Muscle layer of colon (tissue), 2 donors: ENCODE results near the gene NEAT1.

ENCODE experiments used
- H3K27ac ChIP-seq: one replicate; pipeline ENCODE4 v1.7.0; 2013; ENCODE audit warnings: low read depth, mild to moderate bottlenecking, low read length, moderate library complexity
- H3K27me3 ChIP-seq, 2 donors: one replicate each; pipeline ENCODE4 v1.7.0; 2013; ENCODE audit warnings: low read length in 2 of 2, mild to moderate bottlenecking in 2 of 2; ENCODE audit not compliant: insufficient read depth in 2 of 2, control insufficient read depth in 1 of 2
- H3K36me3 ChIP-seq: one replicate; pipeline ENCODE4 v1.7.0; 2013; ENCODE audit warnings: mild to moderate bottlenecking, low read length; ENCODE audit not compliant: insufficient read depth
- H3K4me1 ChIP-seq: one replicate; pipeline ENCODE4 v1.7.0; 2013; ENCODE audit warnings: mild to moderate bottlenecking, low read length; ENCODE audit not compliant: insufficient read depth
- H3K4me3 ChIP-seq, 2 donors: one replicate each; pipeline ENCODE4 v1.7.0; 2013; ENCODE audit warnings: low read length in 2 of 2, low read depth in 1 of 2, mild to moderate bottlenecking in 1 of 2, moderate library complexity in 1 of 2
- H3K9ac ChIP-seq: one replicate; pipeline ENCODE4 v1.7.0; 2013; ENCODE audit warnings: low read length
- H3K9me3 ChIP-seq: one replicate; pipeline ENCODE4 v1.7.0; 2013; ENCODE audit warnings: mild to moderate bottlenecking, low read length
- donor health status: abdominal sarcoma.
- donor health status: Adenocarcinoma of cecum.

The NEAT1 gene

GRCh38 chr11:65422633-65423515 lies at the start of gene NEAT1:
NEAT1 (plus strand) TSS chr11:65422798.
- H3K4me1 ChIP-seq = peaks cover 45% of the 10 kb centered on the region

DNA sequence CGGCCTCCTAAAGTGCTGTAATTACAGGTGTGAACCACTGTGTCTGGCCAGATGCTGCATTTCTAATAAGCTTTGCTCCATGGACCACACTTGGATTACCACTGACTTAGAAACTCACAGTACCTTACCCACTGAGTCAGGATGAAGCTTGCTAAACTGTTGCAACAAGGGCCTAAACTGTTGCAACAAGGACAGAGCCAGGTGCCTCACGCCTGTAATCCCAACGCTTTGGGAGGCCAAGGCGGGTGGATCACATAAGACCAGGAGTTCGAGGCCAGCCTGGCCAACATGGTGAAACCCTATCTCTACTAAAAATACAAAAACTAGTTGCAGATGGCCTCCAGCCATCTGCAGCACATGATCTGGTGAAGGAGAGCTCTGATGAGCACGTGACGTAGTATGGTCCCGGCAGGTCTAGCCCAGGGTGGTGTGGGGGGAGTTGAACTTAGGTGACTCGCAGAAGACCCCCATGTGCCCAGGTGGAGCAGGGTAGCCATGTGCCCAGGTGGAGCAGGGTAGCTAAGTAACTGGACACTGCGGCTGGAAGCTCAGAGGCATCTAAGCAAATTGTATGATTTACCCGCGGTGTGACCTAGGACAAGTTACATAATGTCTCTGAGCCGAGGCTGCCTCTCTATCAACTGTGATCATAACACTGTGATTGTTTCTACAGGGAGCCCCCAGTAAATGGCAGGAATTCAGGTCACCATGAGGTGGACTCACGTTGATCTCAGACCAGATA lies 48.6 kb upstream of the NEAT1 start:
- Histone ChIP-seq H3K9me3 (no peaks in the 10 kb centered on the region), H3K27me3 (no peaks in the 10 kb centered on the region), H3K36me3 (no peaks in the 10 kb centered on the region), H3K9ac (no peak overlapping the region), H3K27ac (no peak overlapping the region), H3K4me1 (no peaks in the 10 kb centered on the region), H3K4me3 (no peak overlapping the region)

More at GRCh38 chr11:65422633-65423515, at the start of gene NEAT1:
- Histone ChIP-seq H3K9ac (peak within 1 kb of the TSS; percentile 100), H3K4me3 (peak within 1 kb of the TSS; percentile 58 to 95), H3K36me3 (peaks cover 33% of the 10 kb centered on the region), H3K27ac (peak within 1 kb of the TSS; percentile 100), H3K27me3 (no peaks in the 10 kb centered on the region), H3K9me3 (no peaks in the 10 kb centered on the region)

DNA sequence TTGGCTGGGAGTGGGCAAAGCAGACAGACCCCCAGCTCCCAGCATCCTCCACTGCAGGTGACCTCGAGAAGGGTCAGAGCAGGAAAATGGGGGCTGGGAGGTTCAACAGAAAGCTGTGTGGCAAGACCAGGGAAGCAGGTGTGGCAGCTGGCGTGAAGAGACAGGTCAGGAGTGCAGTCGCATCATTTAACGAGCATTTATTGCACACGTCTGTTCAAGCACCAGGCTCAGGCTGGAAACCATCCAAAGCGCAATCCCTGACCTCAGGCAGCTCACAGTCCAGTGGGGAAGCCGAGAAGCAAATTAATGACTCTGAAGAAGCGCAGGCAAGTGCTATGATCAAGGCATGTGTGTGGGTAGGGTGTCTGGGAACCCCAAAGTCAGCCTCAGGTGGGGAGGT lies 47.6 kb upstream of the NEAT1 start:
- H3K27ac ChIP-seq = no peak overlapping the region
- H3K4me1 ChIP-seq = no peaks in the 10 kb centered on the region

DNA sequence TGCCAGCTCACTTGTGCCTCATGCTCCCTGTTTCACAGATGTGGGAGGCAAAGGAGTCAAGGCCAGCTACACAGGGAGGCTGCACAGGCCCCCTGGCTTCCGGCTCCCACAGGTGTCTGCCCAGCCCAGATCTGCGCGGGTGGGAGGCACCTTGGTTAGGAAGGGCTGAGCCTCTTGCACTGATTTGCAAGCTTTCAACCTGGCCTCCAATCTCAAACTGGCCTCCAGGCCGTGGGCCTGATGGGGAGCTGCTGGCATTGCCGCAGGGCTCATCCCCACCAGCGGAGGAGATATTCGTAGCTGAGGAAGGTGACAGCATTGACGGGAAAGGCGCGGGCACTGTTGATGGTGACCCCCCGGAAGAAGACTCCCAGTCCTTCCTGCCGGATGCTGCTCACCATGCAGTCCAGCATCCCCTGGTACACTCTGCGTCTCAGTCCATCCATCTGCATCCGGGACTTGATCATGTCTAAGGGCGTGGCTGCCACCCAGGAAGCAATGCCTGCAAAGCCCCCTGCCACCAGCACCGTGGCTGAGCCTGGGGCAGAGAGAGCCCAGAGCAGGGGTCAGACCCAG lies 46.4 kb upstream of the NEAT1 start:
- no peak overlapping the region for H3K27ac ChIP-seq
- H3K36me3 ChIP-seq = no peaks in the 10 kb centered on the region
- H3K9ac ChIP-seq = no peak overlapping the region
- no peaks in the 10 kb centered on the region for H3K27me3 ChIP-seq
- no peaks in the 10 kb centered on the region for H3K4me1 ChIP-seq
- H3K4me3 ChIP-seq = no peak overlapping the region
- no peaks in the 10 kb centered on the region for H3K9me3 ChIP-seq

More for the DNA sequence above, 47.6 kb upstream of the NEAT1 start:
- Histone ChIP-seq H3K36me3 (no peaks in the 10 kb centered on the region), H3K9ac (no peak overlapping the region), H3K9me3 (no peaks in the 10 kb centered on the region), H3K27me3 (no peaks in the 10 kb centered on the region), H3K4me3 (no peak overlapping the region)

GRCh38 chr11:65377036-65377435 lies 45.6 kb upstream of the NEAT1 start:
- H3K9me3 ChIP-seq = no peaks in the 10 kb centered on the region
- H3K4me3 ChIP-seq = no peak overlapping the region
- H3K9ac ChIP-seq = no peak overlapping the region
- H3K4me1 ChIP-seq = peaks cover 5% of the 10 kb centered on the region
- no peaks in the 10 kb centered on the region for H3K36me3 ChIP-seq
- H3K27ac ChIP-seq = no peak overlapping the region
- no peaks in the 10 kb centered on the region for H3K27me3 ChIP-seq

DNA sequence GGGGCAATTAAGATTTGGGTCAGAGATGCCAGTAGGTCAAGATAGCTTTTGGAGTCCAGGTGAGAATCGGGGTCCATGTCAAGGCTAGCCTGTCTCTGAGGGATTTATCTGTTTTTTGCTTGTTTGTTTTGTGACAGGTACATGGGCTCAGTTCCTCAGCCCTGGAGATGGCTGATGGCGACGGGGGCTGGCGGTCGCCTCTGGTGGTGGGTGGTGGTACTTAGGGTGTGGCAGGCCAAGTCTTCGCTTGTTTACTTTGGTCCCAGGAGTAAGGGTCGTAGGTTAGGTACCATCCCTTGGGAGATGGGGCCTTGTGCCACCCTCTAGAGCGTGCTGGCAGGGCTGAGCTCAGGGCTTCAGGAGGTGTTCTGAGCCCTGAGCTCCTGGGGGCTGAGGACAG lies 44.8 kb upstream of the NEAT1 start:
- Histone ChIP-seq H3K4me1 (peaks cover 10% of the 10 kb centered on the region), H3K27me3 (no peaks in the 10 kb centered on the region), H3K36me3 (no peaks in the 10 kb centered on the region), H3K27ac (no peak overlapping the region), H3K9ac (no peak overlapping the region), H3K9me3 (no peaks in the 10 kb centered on the region), H3K4me3 (no peak overlapping the region)

DNA sequence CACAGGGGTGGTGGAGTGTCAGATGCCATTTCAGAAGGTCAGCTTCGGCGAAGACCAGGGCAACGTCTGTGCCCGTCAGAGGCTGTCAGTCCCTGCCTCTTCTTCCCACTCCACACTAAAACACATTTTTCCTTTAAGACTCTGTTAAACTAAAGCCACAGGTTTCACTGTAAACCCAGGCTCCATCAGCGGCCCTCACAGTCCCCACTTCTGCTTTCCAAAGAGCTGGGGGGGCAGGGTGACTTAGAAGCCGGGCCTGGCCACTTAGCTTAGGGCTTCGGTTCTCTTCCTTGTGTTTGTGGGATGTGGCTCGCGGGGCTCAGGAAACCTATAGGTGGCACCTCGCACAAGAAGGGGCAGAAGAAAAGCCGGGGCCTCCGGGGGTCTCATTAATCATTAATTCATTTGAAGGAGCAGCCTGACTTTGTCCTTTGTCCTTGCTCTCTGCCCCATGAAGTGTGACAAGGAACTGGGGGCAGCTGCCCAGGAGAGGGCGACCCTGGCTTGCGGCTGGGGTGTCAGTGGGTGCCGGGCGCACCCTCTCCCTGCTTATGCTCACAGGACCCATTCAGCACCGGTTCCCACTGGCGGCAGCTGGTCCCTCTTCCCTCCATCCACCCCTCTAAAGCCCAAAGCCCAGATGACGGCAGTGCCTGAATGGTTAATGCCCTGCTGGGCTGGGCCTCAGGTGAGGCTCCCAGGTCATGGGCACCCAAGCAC lies 44.2 kb upstream of the NEAT1 start:
- no peaks in the 10 kb centered on the region for H3K27me3 ChIP-seq
- H3K36me3 ChIP-seq = no peaks in the 10 kb centered on the region
- peaks cover 16% of the 10 kb centered on the region for H3K4me1 ChIP-seq
- H3K9ac ChIP-seq = no peak overlapping the region
- no peak overlapping the region for H3K27ac ChIP-seq
- no peak overlapping the region for H3K4me3 ChIP-seq
- H3K9me3 ChIP-seq = no peaks in the 10 kb centered on the region

DNA sequence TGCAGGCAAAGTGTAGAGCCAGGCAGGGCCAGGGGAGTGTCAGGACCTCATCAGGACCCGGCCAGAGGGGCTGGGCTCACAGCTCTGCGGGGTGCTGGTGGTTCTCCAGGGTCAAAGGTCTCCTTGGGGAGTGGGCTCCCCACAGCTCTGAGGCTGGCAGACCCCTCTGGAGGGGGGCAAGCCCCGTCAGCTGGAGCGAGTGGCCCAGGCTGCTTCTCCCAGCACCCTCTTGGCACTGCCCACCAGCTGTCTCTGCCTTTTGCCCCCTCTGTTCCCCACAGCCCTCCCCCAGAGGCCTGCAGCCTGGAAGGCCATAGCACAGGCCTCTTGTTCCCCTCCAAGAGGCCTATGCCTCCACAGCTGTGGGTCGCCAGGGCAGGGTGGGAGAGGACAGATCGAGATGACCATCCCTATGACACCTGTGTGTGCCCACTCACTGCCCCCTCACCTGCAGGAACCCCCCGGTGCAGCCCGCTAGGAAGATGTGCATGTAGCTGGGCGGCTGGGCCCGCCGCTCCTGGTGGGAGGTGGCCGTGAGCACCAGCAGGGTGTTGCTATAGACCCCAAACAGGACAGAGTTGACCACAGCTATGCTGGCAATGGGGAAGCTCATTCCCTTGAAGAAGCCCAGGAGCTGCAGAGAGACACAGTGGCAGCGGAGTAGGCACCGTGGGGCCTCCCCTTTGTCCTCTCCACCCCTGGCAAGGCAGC lies 43.5 kb upstream of the NEAT1 start:
- Histone ChIP-seq H3K36me3 (no peaks in the 10 kb centered on the region), H3K27me3 (no peaks in the 10 kb centered on the region), H3K4me1 (peaks cover 23% of the 10 kb centered on the region), H3K27ac (no peak overlapping the region), H3K9me3 (no peaks in the 10 kb centered on the region), H3K9ac (no peak overlapping the region), H3K4me3 (no peak overlapping the region)

DNA sequence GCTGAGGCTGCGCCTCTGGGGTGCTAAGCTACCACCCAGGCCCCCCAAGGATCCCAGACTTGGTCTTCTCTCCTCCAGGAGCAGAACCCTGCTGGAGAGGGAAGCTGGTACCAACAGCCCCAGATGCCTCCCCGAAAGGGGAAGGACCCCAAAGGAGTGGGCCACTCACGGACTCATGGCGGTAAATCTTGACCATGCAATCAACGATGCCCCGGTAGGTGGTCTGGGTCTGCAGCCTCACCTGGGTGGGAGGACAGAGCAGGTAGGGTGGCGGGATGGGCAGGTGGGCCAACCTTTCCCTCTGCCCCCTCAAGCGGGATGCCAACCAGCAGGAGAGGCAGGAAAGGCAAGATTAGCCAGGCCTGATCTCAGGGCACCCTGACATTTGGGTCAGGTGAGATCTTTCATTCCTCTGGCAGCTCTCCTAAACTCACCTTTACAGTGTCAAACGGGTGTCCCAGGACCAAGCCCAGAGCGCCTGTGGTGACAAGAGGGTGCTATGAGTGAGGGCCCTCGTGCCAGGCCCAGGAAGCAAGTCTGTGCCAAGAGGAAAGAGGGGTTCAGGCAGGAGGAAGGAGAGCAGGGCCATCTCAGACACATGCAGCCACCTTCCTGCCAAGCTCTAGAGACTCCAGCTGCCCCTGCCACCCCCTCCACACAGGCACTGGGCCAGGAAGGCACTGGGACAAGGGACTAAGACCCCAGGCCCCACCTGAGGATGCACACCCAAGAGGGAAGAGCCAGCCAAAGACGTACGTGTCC lies 42.7 kb upstream of the NEAT1 start:
- Histone ChIP-seq H3K4me3 (no peak overlapping the region), H3K27ac (no peak overlapping the region), H3K36me3 (no peaks in the 10 kb centered on the region), H3K9ac (no peak overlapping the region), H3K4me1 (peaks cover 31% of the 10 kb centered on the region), H3K9me3 (no peaks in the 10 kb centered on the region), H3K27me3 (no peaks in the 10 kb centered on the region)

- H3K27ac ChIP-seq = no peak overlapping the region
- no peak overlapping the region for H3K9ac ChIP-seq
- no peaks in the 10 kb centered on the region for H3K36me3 ChIP-seq
Observed at GRCh38 chr11:65380460-65381119, 42.0 kb upstream of the NEAT1 start.

More at GRCh38 chr11:65380460-65381119, 42.0 kb upstream of the NEAT1 start:
- Histone ChIP-seq H3K4me3 (no peak overlapping the region), H3K27me3 (no peaks in the 10 kb centered on the region), H3K4me1 (peaks cover 37% of the 10 kb centered on the region), H3K9me3 (no peaks in the 10 kb centered on the region)
